Measurements from ENCODE around the gene KMT2B.

- TF ChIP-seq POLR2A (IDR thresholded peaks at IDR 0.05; ENCODE audit: low read length) (no peak), GATA1 (IDR thresholded peaks at IDR 0.05; ENCODE audit: low read depth, low read length) (no peak)
Observed at GRCh38 chr19:35725216-35725861, 7.5 kb downstream of the KMT2B start.
